ENCODE data around the gene ZNF695.
"Not testable (repeated sequence)": the region's sequence is repeated elsewhere in the genome, so short reads cannot be mapped to it uniquely, and the experiment has no call there.

The ZNF695 gene

DNA sequence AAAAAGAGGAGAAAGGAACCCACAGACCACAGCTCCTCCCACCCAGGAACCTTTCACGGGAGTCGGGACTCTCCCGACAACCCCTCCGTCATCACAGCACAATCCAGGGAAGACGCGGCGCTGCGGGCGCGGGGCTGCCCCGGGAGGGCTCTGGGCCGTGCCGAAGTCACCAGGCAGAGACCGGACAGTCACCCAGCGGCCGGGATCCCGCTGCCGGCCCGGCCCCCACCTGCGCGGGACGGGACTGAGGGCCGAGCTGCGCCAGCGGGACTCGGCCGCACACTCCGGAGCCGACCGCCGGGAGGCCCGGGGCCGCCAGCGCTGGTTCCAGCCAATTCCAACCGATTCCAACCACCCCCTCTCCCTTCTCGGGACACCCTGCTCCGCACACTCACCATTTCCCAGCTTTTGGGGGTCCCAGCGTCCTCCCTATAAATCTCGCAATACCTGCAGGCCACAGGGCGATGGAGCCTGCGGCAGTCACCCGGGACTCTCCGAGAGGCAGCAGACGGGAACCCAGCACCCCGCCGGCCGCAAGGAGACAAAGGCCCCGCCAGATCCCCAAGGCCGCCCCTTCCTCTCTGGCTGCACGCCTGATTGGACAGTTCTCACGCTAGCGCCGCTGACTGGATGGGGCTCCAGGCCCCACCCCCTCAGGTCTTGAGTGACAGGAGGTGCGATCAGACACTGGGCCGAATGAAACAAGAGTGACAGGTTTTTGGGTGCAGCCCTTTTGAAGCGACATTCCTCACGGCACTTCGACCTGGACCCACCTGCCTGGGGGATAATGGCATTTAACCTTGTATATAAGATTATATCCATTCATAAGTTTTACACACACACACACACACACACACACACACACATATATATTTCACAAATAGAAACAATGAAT lies at the start of gene ZNF695:
Gene ZNF695 (minus strand): TSS at position 547 of the 895 bp plus-strand sequence. CDS start 149 bp downstream, at position 398.
- DNase-seq = peak; percentile 97

- DNase-seq = no peak
These were observed 48.2 kb upstream of the ZNF695 start for GRCh38 chr1:247056071-247056470.

DNA sequence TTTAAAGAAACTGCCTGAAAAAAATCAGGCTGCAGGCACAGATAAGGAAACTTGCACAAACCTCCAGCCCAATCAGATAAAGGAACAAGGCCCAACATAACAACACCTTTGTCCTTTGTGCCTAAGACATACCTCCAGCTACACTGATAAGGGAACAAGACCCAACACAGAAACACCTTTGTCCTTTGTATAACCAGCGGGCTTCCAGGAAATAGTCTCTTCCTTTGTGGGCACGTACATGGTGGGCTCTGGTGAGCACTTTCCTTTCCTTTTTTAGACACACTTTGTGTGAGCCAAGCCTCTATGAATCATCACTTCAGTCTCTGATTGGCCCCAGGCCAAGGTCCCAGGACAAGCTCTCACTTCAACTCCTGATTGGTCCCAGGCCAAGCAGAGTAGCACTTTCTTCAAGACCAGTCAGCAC lies 47.1 kb upstream of the ZNF695 start:
- DNase-seq = no peak

DNA sequence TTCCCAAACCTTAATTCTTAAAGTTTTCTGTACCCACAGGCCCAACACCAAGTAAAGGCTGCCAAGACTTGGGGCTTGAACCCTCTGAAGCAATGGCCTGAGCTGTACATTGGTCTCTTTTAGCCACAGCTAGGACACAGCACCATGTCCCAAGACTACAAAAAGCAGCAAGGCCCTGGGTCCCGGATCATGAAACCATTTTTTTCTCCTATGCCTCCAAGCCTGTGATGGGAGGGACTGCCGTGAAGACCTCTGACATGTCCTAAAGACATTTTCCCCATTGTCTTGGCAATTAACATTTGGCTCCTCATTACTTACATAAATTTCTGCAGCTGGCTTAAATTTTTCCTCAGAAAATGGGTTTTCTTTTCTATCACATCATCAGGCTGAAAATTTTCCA lies 39.8 kb upstream of the ZNF695 start:
- no peak for DNase-seq

- no peak for DNase-seq
These were observed 39.4 kb upstream of the ZNF695 start for GRCh38 chr1:247047260-247047659.

DNA sequence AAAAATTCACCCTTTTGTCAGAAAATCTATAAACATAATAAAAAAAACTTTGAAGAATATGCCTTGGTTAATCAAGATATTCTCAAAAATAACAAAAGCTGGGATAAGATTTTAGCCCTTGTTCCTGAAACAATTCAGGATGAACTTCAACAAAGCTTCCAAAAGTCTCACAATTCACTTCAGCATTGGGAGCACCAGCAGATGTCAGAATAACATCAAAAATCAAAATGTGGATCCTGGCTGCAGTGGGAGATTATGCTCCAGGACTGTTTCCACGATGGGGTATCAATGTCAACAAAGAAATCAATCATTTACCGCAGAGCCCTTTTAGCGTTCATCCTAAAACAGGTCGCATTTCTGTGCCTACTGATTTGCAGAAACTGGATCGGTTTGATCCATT lies 35.5 kb upstream of the ZNF695 start:
- DNase-seq = no peak

- no peak for DNase-seq
These were observed 29.9 kb upstream of the ZNF695 start for GRCh38 chr1:247037511-247038320.

GRCh38 chr1:247032306-247032705 lies 24.4 kb upstream of the ZNF695 start:
- not testable (repeated sequence) for DNase-seq

DNA sequence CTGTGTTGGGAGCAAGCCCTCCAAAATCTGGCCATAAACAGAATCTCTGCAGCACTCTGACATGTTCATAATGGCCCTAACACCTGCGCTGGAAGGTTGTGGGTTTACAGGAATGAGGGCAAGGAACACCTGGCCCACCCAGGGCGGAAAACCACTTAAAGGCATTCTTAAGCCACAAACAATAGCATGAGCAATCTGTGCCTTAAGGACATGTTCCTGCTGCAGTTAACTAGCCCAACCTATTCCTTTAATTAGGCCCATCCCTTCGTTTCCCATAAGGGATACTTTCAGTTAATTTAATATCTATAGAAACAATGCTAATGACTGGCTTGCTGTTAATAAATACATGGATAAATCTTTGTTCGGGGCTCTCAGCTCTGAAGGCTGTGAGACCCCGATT lies 16.8 kb upstream of the ZNF695 start:
- not testable (repeated sequence) for DNase-seq

GRCh38 chr1:247013391-247013790 lies 5.5 kb upstream of the ZNF695 start:
- no peak for DNase-seq

- DNase-seq = no peak
These were observed 546 bp upstream of the ZNF695 start for GRCh38 chr1:247008406-247008799.

DNA sequence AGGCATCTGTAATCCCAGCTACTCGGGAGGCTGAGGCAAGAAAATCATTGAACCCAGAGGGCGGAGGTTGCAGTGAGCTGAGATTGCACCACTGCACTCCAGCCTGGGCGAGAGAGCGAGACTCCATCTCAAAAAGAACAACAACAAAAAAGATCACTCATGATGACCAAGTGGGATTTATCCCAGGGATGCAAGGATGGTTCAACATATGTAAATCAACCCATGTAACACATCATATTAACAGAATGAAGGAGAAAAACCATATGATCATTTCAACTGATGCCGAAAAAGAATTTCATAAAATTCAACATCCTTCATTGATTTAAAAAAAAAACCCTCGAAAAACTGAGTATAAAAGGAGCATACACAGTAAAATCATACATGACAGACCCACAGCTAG lies 3.8 kb downstream of the ZNF695 start:
- DNase-seq = not testable (repeated sequence)

DNA sequence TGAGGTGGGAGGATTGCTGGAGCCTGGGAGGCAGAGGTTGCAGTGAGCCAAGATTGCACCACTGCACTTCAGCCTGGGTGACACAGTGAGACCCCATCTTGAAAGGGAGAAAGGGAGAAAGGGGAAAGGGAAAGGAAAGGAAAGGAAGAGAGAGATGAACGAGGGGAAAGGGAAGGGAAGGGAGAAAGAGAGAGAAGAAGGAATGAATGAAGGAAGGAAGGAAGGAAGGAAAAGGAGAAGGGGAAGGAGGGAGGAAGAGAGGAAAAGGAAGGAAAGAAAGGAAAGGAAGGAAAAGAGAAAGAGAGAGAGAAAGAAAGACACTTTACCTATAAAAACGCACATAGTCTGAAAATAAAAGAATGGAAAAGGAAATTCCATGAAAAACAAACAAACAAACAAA lies 18.0 kb downstream of the ZNF695 start:
- no peak for DNase-seq

DNA sequence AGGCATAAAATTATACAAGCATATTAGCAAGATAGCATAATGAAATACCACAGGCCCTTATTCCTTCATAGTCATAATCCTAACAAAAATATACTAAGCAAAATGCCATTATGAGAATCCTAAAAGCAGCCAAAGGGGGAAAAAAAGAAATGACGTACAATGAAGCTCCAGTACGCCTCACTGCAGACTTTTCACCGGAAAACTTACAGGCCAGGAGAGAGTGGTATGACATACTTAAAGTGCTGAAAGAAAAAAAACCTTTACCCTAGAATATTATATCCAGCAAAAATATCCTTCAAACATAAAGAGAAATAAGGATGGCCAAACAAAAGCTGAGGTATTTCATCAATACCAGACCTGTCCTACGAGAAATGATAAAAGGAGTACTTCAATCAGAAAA lies 19.5 kb downstream of the ZNF695 start:
- no peak for DNase-seq

DNA sequence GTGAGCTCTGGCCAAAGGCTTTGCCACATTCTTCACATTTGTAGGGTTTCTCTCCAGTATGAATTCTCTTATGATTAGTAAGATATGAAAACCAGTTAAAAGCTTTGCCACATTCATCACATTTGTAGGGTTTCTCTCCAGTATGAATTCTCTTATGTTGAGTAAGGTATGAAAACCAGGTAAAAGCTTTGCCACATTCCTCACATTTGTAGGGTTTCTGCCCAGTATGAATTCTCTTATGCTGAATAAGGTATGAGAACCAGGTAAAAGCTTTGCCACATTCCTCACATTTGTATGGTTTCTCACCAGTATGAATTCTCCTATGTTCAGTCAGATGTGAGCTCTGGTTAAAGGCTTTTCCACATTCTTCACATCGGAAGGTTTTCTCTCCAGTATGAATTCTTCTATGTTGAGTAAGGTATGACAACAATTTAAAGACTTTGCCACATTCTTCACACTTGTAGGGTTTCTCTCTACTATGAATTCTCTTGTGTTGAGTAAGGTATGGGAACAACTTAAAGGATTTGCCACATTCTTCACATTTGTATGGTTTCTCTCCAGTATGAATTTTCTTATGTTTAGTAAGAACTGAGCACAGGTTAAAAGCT lies 20.7 kb downstream of the ZNF695 start:
- no peak for DNase-seq

GRCh38 chr1:246978785-246979184 lies 29.1 kb downstream of the ZNF695 start:
- no peak for DNase-seq

DNA sequence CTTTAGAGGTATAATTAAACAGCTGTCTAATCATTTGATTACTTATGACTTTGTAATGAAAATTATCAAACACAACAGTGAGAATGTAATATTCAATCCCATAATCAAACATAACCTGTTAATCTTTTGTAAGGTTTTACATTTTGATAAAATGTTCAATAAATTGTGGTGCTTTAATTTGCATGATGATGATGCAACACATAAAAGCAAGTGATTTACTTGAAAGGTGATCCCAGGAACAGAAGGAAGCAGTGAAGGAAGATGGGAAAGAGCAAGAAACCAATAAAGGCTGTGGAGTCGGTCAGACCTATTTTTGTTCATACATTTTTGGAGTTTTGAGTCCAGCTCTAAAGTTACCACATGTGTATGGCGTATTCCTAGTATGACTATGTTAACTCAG lies 29.6 kb downstream of the ZNF695 start:
- DNase-seq = no peak

DNA sequence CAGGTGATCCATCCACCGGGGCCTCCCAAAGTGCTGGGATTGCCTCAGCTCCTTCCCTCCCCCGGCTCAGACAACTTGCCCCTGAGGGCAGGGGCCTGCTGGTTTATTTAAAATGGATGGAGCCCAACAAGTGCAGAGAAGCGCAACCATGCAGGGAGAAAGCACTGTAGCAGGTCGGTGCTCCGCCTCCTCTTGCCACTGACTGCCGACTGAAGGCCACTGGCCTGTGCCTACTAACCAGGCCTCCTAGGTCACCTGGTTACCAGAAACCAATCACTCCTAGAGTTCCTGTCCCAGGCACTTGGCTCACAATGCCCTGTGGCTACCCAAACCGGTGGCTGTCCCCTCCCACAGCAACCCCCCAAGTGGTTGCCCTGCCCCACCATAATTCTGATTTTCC lies 35.9 kb downstream of the ZNF695 start:
- no peak for DNase-seq

DNA sequence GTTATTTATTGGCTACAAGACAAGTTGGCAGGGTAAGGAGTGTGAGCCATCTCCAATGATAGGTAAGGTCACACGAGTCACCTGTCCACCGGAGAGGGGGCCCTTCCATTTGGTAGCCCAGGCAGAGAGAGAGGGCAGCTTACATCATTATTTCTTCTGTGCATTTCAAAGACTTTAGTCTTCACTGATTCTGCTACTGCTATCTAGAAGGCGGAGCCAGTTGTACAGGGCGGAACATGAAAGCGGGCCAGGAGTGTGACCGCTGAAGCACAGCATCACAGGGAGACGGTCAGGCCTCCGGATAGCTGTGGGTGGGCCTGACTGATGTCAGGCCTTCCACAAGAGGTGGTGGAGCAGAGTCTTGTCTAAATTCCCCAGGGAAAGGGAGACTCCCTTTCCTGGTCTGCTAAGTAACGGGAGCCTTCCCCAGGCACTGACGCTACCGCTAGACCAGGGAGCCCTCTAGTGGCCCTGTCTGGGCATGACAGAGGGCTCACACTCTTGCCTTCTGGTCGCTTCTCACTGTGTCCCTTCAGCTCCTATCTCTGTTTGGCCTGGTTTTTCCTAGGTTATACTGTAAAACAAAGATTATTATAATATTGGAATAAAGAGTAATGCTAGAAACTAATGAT lies 36.7 kb downstream of the ZNF695 start:
- no peak for DNase-seq

DNA sequence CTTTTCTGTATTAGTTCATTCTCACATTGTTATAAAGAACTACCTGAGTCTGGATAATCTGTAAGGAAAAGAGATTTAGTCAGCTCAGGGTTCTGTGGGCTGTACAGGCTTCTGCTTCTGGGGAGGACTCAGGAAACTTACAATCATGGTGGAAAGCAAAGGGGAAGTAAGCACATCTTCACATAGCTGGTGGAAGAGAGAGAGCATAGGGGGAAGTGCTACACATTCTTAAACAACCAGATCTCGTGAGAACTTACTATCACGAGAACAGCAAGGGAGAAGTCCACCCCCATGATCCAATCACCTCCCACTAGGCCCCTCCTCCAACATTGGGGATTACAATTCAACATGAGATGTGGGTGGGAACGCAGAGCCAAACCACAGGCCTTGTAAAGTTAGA lies 38.2 kb downstream of the ZNF695 start:
- DNase-seq = no peak

DNA sequence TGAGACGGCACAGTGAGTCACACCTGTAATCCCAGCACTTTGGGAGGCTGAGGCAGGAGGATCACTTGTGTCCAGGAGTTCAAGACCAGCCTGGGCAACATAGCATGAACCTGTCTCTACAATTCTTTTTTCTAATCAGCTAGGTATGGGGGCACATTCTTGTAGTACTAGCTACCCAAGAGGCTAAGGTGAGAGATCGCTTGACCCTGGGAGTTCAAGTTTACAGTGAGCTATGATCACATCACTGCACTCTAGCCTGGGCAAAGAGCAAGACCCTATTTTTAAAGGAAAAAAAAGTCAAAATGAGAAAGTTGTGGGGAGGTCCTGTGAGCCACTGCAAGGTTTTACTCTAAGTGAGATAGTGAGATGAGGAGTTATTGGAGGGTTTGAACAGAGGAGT lies 41.4 kb downstream of the ZNF695 start:
- DNase-seq = no peak

GRCh38 chr1:246959944-246960693 lies 47.7 kb downstream of the ZNF695 start:
- no peak for DNase-seq
